Stimulated activated CD4-positive, alpha-beta T cell treated with anti-CD3 and anti-CD28 coated beads, Interleukin-2, amount 100 ng/mL, for 48 hours (primary cell): ENCODE measurements around the gene PLA2G12A.

ENCODE experiments used
- DNase-seq, 2 donors: peaks; one replicate each; pipeline ENCODE4 v3.0.0-alpha.2; 2020

Gene PLA2G12A

GRCh38 chr4:109729718-109730618, at the start of gene PLA2G12A:
PLA2G12A (minus strand) TSS chr4:109730070; CDS start chr4:109729809, 261 bp downstream.
- DNase-seq, result peak; percentile 54 to 66

- no peak for DNase-seq
Observed at GRCh38 chr4:109764789-109765402, 35.0 kb upstream of the PLA2G12A start.

- no peak for DNase-seq
Observed at GRCh38 chr4:109764376-109764775, 34.5 kb upstream of the PLA2G12A start.

- no peak for DNase-seq
Observed at GRCh38 chr4:109760682-109761081, 30.8 kb upstream of the PLA2G12A start.

- no peak for DNase-seq
Observed at GRCh38 chr4:109755656-109756055, 25.8 kb upstream of the PLA2G12A start.

- DNase-seq, result no peak
Observed at GRCh38 chr4:109754093-109754857, 24.4 kb upstream of the PLA2G12A start.

GRCh38 chr4:109752525-109752924, 22.7 kb upstream of the PLA2G12A start:
- DNase-seq, result no peak

GRCh38 chr4:109751852-109752251, 22.0 kb upstream of the PLA2G12A start:
- no peak for DNase-seq

GRCh38 chr4:109750652-109751244, 20.9 kb upstream of the PLA2G12A start:
- no peak for DNase-seq

GRCh38 chr4:109749388-109750082, 19.7 kb upstream of the PLA2G12A start:
- no peak for DNase-seq

- no peak for DNase-seq
Observed at GRCh38 chr4:109748114-109748513, 18.2 kb upstream of the PLA2G12A start.

GRCh38 chr4:109746728-109747127, 16.9 kb upstream of the PLA2G12A start:
- no peak for DNase-seq

GRCh38 chr4:109745830-109746229, 16.0 kb upstream of the PLA2G12A start:
- no peak for DNase-seq

GRCh38 chr4:109739547-109739946, 9.7 kb upstream of the PLA2G12A start:
- DNase-seq, result no peak

- no peak for DNase-seq
Observed at GRCh38 chr4:109738104-109738872, 8.4 kb upstream of the PLA2G12A start.

- no peak for DNase-seq
Observed at GRCh38 chr4:109735566-109736365, 5.9 kb upstream of the PLA2G12A start.

- no peak for DNase-seq
Observed at GRCh38 chr4:109733728-109734127, 3.9 kb upstream of the PLA2G12A start.

GRCh38 chr4:109730619-109731545, 1.0 kb upstream of the PLA2G12A start:
- DNase-seq, result no peak

- DNase-seq, result peak in 1 of 2 donors; percentile 18
Observed at GRCh38 chr4:109729117-109729717, 653 bp downstream of the PLA2G12A start.
